Breast epithelium (tissue), 4 donors: Measurements from ENCODE around the gene SEC23B. TPM values are rescaled to one million over a fixed set of nuclear protein-coding genes. Genes with fewer than 3 reads are reported as not detected.

Source experiments
- DNase-seq, 2 donors: peaks; one replicate each; pipeline ENCODE4 v3.0.0-alpha.2; 2019; ENCODE audit warnings: low spot score in 2 of 2
- H3K27ac ChIP-seq, 2 donors: fragments of 200-600 bp; sonication (generic) in 1 of 2; one replicate each; pipeline ENCODE4 v1.5.1; 2016 to 2019; ENCODE audit warnings: mild to moderate bottlenecking in 1 of 2
- H3K27me3 ChIP-seq, 2 donors: fragments of 200-600 bp; sonication (generic) in 1 of 2; one replicate each; pipeline versions ENCODE4 v1.5.1 to v1.6.0; 2017 to 2019; ENCODE audit warnings: control low read depth in 1 of 2, mild to moderate bottlenecking in 1 of 2
- H3K36me3 ChIP-seq: fragments of 200-600 bp; one replicate; pipeline ENCODE4 v1.5.1; 2019
- H3K4me1 ChIP-seq, 2 donors: fragments of 200-600 bp; sonication (generic); one replicate each; pipeline ENCODE4 v1.5.1; 2016 to 2019; ENCODE audit warnings: control low read depth in 1 of 2
- H3K4me3 ChIP-seq, 3 donors: fragments of 200-600 bp; sonication (generic); 1 replicate in 2 of 3; 2 replicates in 1 of 3; pipeline ENCODE4 v1.5.1; 2016 to 2019; ENCODE audit warnings: mild to moderate bottlenecking in 3 of 3, moderate library complexity in 2 of 3
- H3K9me3 ChIP-seq, 2 donors: fragments of 200-600 bp; sonication (generic) in 1 of 2; one replicate each; pipeline ENCODE4 v1.5.1; 2016 to 2019; ENCODE audit warnings: control low read depth in 1 of 2
- POLR2A ChIP-seq: fragments of 450-650 bp; IDR thresholded peaks from one replicate; pipeline ENCODE4 v1.6.1; 2016; ENCODE audit warnings: antibody characterized with exemption, mild to moderate bottlenecking, moderate library complexity
- POLR2AphosphoS5 ChIP-seq, 3 donors: sonication (generic); formaldehyde crosslinking; IDR thresholded peaks; one replicate each; pipeline ENCODE4 v1.6.1; 2017; ENCODE audit warnings: antibody characterized with exemption in 3 of 3
- intact Hi-C: fragments of 100-400 bp; cut with DNase I; formaldehyde crosslinking; loops from one replicate; pipeline ENCODE4 v1.15.1; 2023; ENCODE audit warnings: low total_unique reads
- total RNA-seq, 3 donors: library from RNA; depleted of rRNA; stranded (reverse); fragments of >200 nt; gene quantifications; one replicate each; pipeline ENCODE4 v1.1.0, GENCODE V29; 2016
- TF ChIP-seq, protein P1 (sequence below), 3 donors: fragments of 450-650 bp; IDR thresholded peaks; one replicate each; pipeline ENCODE4 v1.5.1; 2016 to 2017; ENCODE audit warnings: antibody characterized with exemption in 3 of 3, mild to moderate bottlenecking in 3 of 3, moderate library complexity in 3 of 3

SEC23B gene
- total RNA-seq, 3 donors from 2014 or later: 27.0 to 57.7 (median 52.8) TPM

DNA sequence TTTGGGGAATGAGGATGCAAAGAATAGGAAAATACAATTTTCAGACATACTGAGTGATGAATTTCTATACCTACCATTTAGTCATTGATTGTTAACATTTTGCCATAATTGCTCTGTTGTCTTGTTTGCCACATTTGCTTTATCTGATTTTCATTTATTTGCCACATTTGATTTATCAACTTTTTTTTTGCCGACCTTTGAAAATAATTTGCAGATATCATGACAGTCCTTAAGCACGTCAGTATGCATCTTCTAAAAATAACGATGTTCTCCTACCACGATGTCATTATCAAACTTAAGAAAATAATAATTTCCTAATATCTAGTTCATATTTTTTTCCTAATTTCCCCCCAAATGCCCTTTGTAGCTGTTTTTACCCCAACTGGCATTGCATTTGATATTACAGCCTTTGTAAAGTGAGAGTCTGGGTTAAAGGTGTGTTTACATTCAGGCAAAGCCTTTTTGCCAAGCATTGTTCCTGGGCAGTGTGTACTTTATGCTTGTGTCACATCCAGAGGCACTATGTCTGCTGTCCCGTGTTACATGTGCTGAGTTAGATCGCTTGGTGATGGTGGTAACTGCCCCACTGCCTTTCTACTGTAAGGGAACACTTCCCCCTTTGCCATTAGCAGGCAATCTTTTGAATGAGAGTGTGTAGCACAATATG lies 26.4 kb downstream of the SEC23B start:
- no peak for DNase-seq
- Histone ChIP-seq H3K36me3 (no peaks in the 10 kb centered on the region), H3K27ac (no peak overlapping the region), H3K4me1 (no peaks in the 10 kb centered on the region), H3K9me3 (no peaks in the 10 kb centered on the region), H3K4me3 (no peak overlapping the region), H3K27me3 (no peaks in the 10 kb centered on the region)
- TF ChIP-seq POLR2A: no peak
- TF ChIP-seq, protein P1, sequence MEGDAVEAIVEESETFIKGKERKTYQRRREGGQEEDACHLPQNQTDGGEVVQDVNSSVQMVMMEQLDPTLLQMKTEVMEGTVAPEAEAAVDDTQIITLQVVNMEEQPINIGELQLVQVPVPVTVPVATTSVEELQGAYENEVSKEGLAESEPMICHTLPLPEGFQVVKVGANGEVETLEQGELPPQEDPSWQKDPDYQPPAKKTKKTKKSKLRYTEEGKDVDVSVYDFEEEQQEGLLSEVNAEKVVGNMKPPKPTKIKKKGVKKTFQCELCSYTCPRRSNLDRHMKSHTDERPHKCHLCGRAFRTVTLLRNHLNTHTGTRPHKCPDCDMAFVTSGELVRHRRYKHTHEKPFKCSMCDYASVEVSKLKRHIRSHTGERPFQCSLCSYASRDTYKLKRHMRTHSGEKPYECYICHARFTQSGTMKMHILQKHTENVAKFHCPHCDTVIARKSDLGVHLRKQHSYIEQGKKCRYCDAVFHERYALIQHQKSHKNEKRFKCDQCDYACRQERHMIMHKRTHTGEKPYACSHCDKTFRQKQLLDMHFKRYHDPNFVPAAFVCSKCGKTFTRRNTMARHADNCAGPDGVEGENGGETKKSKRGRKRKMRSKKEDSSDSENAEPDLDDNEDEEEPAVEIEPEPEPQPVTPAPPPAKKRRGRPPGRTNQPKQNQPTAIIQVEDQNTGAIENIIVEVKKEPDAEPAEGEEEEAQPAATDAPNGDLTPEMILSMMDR (IDR thresholded peaks at IDR 0.05): no peak
- no peak for TF ChIP-seq POLR2AphosphoS5 (IDR thresholded peaks at IDR 0.05)
- intact Hi-C loops: loop anchor here (5.0 kb wide), 1 partner anchor 352 kb away; no protein-coding TSS in a partner anchor

DNA sequence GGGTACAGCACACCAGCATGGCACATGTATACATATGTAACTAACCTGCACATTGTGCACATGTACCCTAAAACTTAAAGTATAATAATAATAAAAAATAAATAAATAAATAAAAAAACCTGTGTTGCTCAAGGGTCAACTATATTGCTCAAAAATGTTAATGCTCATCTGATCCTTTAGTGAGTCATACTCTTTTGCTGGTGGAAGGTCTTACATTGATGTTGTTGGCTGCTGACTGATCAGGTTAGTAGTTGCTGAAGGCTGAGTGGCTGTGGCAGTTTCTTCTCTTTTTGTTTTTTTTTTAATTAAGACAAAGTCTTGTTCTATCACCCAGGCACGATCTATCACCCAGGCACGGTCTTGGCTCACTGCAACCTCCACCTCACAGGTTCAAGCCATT lies 29.9 kb downstream of the SEC23B start:
- Histone ChIP-seq H3K4me3 (no peak overlapping the region), H3K36me3 (no peaks in the 10 kb centered on the region), H3K27me3 (no peaks in the 10 kb centered on the region), H3K27ac (no peak overlapping the region), H3K4me1 (no peaks in the 10 kb centered on the region), H3K9me3 (no peaks in the 10 kb centered on the region)
- intact Hi-C loops: no loop called here
- no peak for TF ChIP-seq POLR2AphosphoS5 (IDR thresholded peaks at IDR 0.05)
- TF ChIP-seq POLR2A: no peak
- TF ChIP-seq, protein P1 (IDR thresholded peaks at IDR 0.05): no peak
- DNase-seq: no peak

DNA sequence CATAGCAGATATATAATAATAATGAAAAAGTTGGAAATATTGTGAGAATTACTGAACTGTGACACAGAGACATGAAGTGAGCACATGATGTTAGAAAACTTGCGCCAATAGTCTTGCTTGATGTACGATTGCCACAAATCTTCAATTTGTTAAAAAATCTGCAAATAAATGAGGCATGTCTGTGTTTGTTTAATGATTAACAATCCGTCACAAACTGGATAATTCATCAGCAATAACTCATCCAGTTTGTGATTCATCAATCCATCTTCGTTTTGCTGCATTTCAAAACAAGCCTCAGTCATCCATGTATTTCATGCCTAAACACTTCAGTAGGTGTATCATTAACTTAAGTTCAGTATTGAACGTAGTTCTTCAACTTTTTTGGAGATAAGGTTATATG lies 34.0 kb downstream of the SEC23B start:
- H3K4me1 ChIP-seq: no peaks in the 10 kb centered on the region
- H3K27ac ChIP-seq: no peak overlapping the region
- no peaks in the 10 kb centered on the region for H3K36me3 ChIP-seq
- intact Hi-C loops: no loop called here
- H3K27me3 ChIP-seq: no peaks in the 10 kb centered on the region
- H3K4me3 ChIP-seq: no peak overlapping the region
- DNase-seq: no peak
- no peaks in the 10 kb centered on the region for H3K9me3 ChIP-seq
- TF ChIP-seq POLR2AphosphoS5 (IDR thresholded peaks at IDR 0.05): no peak
- TF ChIP-seq POLR2A: no peak
- TF ChIP-seq, protein P1 (IDR thresholded peaks at IDR 0.05): no peak

DNA sequence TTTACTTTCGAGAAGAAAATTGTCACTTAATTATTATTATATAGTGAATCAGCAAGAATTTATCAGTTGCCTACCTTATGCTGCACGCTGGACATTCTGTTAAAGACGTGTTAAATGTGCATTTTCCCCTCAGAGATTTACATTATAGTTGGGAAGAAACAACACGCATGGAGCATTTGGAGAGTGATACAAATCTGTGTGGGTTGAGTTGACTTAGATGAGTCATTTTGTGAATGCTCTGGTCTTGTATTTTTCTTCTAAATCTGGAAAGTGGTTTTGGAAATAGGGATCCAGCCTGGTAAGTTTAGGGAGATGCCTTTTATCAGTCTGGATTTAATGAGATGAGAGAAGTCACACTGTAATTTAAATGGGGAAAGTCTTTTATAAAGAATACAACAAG lies 35.5 kb downstream of the SEC23B start:
- no peak for DNase-seq
- no peak overlapping the region for H3K27ac ChIP-seq
- H3K4me1 ChIP-seq: no peaks in the 10 kb centered on the region
- H3K9me3 ChIP-seq: no peaks in the 10 kb centered on the region
- H3K4me3 ChIP-seq: no peak overlapping the region
- no peaks in the 10 kb centered on the region for H3K27me3 ChIP-seq
- TF ChIP-seq POLR2A (no peak), POLR2AphosphoS5 (IDR thresholded peaks at IDR 0.05) (no peak)
- TF ChIP-seq, protein P1 (IDR thresholded peaks at IDR 0.05): no peak
- intact Hi-C loops: no loop called here
- no peaks in the 10 kb centered on the region for H3K36me3 ChIP-seq

DNA sequence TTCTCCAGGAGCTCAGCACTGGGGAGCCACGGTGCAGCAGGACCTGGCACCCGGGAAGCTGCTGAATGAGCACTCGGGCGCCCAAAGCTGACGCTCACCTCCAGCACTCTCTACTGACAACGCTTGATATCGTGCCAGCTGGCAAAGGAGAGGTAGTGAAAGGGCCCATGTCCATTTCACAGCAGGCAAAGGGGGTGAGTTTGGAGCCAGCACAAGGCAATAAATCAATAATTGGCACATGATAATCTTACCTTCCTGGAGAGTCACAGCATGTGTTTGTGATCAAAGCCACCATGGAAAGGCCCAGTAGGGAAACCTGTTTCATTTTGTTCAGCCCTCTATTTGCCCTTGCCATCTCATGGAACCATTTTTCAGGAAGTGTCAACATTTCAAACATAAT lies 36.2 kb downstream of the SEC23B start:
- intact Hi-C loops: no loop called here
- no peak for DNase-seq
- peaks cover 4% of the 10 kb centered on the region for H3K36me3 ChIP-seq
- TF ChIP-seq, protein P1 (IDR thresholded peaks at IDR 0.05): no peak
- TF ChIP-seq POLR2A (no peak), POLR2AphosphoS5 (IDR thresholded peaks at IDR 0.05) (no peak)
- H3K9me3 ChIP-seq: no peaks in the 10 kb centered on the region
- no peaks in the 10 kb centered on the region for H3K27me3 ChIP-seq
- no peak overlapping the region for H3K27ac ChIP-seq
- no peaks in the 10 kb centered on the region for H3K4me1 ChIP-seq
- no peak overlapping the region for H3K4me3 ChIP-seq
